ENCODE measurements around the gene AMPD2.

The AMPD2 gene

DNA sequence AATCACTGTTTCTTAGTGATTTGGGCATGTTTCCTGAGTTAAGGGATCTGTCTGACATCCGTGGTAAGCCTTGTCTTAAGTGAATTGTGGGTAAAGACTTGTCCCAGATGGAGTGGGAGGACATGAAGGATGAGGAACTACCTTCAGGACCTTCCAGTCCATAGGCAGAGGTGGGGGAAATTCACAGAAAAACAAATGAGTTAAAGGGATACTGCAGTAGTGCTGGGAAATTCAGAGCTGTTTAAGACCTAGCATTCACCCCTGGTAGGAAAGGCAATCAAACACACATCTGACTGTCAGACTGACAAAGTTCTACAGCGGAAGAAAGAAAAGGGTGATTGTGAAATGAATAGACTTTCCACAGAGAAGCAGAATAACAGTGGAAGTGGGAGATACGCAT is 3.2 kb upstream of the AMPD2 start:
- in situ Hi-C loops (cut with HindIII; ENCODE audit: low sequenced_read_pairs) = no loop called here

DNA sequence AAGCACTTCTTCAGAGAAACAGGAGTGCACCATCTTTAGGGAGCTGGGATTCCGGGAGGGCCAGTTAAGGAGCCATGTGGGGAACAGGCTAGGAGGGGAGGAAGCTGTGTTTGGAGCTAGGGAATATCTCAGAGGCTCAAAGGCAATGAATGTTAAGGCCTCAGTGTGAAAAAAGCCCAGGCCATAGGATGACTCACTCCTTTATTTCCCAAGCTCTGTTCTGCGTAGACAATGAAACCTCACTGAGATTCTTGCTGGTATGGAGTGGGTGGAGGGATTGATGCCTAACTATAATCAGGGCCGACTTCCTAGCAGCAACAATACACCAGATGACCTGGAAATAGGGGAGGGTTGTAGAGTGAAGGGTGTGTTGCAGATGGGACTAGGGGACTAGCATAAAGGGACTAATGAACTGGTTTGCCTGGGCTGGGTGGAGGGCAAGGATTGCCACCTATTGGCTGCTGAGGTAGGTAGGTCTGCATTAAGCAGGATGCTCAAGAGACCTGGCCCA is 2.3 kb upstream of the AMPD2 start:
- in situ Hi-C loops (cut with HindIII; ENCODE audit: low sequenced_read_pairs) = no loop called here

DNA sequence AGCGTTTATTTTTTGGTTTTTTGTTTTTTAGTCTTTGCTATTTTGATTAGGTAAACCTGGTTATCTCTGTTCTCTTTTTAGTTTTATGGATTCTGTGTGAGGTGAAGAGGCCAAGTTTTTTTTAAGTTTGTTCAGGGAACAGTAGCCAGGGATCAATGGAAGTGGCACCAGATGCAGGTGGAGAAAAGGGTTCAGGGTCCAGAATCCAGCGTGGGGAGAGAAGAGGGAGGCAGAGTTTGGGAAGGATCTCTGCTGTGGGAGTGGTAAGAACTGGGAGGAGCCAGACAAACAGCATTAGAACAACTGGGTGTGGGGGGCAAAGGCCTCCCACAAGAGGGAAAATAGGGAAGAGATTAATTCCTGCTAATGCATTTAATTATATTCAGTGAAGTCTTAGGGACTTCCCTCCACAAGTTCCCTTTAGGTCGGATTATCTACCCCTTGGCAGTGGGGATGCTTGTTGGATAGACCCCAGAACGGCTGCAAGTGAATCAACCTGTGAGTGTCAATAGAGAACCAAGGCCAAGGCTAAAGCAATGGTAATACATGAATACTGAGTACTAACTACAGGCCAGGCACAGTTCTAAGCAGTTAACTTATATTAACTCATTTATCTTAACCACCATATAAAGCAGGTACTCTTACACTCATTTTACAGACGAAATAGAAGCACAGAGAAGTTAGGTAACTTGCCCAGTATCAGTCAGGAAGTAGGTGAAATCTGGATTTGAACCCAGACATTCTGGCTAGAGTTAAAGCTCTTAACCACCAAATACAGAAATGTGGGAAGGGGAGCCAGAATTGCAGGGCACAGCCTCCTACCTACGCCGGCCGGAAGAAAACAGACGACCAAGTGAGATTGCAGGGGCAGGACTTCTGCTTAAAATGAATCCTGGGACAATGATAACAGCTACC is 719 bp upstream of the AMPD2 start:
- in situ Hi-C loops (cut with HindIII; ENCODE audit: low sequenced_read_pairs) = no loop called here

DNA sequence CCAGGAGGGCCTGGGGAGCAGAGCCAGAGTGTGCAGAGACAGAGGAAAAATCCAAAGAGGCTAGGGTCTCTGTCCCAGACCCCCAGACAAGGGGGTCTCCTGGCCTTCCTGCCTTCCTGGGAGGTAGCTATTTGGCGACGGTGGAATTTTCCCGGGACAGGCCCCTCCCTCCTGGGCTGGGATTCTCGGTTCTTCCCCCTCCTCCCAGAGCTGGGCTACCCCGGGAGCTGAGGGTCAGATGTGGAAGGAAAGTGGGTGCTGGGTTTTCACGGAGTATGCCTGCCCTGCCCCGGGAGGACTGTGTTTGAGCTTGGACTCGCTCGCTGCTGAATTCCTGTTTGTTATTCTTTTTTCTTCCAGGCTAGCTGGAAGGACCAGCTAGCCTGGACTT is 759 bp downstream of the AMPD2 start:
- in situ Hi-C loops (cut with HindIII; ENCODE audit: low sequenced_read_pairs) = no loop called here

DNA sequence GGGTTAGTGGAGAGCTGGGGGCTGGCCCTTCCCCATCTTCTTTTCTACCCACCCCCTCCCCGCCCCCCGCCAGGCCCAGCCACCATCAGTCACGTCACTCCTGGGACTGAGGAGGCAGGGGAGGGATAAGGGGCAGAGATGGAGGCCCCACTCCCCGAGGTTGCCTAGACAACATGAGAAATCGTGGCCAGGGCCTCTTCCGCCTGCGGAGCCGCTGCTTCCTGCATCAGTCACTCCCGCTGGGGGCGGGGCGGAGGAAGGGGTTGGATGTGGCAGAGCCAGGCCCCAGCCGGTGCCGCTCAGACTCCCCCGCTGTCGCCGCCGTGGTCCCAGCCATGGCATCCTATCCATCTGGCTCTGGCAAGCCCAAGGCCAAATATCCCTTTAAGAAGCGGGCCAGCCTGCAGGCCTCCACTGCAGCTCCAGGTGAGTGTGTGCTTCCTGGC is 1.2 kb downstream of the AMPD2 start:
- in situ Hi-C loops (cut with HindIII; ENCODE audit: low sequenced_read_pairs) = no loop called here

DNA sequence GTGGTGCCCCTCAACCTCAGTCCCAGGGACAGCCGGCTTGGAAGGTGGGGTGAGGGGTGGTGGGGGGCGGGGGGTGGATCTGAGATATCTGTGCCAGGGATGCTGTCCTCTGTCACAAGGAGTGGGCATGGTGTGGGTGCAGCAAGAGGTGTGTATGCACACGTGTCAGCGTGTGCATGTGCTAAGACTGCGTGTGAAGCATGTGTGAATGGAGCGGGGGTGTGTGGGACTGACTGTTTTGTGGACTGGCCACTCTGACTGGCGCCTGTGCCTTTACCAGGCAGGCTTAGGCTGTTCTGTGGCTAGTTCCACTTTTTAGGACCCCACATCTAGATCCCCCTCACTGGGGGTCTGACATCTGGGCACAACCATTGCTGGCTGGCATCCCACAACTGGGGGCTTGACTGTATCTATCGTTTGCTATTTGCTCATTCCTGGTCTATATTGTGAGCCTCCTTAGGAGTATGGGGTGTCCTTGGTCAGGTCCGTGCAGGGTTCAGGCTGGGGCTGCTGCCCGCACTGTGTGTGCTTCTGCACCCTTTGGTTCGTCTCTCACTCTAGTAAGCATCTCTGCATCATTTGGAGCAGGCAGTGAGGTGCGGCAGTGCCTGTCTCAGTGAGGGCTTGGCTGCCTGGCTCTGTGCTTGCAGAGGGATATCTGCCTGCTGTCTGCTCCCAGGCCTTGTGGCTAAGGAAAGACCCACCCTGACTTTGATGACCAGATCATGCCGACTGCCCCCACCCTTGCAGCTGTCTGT is 1.9 kb downstream of the AMPD2 start:
- in situ Hi-C loops (cut with HindIII; ENCODE audit: low sequenced_read_pairs) = no loop called here

DNA sequence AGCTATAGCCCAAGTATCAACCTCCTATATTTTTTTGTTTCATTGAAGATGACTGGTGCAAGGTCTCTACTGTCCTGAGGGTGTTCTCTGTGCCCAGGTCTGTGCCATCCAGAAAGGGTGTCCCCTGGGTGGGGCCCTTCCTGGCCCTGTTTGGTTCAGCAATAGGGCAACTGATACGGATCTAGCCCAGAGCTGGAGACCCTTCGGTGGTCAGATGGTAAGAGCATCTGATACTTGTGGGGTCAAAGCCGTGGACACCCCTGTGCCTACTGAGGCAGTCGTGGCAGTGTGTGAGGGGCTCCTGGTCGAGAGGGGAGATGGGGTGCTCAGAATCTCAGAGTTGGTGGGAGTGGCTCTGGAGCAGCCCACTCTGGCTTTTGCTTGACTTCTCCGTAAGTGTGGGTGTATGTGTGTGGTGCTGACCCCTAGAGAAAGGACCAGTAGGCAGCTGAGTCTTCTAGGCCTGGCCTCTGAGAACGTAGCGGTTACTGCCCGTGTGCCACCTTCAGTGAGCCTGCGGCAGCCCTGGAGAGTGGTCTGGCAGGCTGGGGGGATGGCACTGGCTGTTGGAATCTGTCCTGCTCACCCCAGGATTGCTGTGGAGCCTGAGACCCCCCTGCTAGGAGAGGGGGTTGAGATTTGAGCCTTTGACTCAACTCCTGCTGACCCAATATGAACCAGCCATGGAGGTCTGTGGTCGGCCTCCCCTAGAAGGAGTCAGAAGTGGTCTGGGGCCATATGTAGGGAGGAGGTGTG is 2.7 kb downstream of the AMPD2 start:
- in situ Hi-C loops (cut with HindIII; ENCODE audit: low sequenced_read_pairs) = no loop called here

DNA sequence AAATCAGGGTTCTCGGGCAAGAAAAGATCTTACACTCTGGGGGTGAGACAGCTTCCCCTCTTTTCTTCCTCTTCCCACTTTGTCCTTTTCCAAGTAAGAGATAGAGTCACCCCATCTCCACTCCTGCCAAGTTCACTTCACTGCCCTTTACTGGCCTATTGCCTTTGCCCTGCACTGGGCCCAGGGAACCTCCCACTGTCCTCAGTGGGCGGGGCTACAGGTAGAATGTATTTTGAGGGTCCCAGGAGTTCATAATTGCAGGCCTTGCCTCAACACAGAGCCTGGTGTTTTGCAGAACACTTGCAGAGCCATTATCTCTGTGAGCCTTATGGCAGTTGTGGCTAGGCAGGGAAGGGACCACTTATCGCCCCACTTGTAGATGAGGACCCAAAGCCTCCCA is 3.3 kb downstream of the AMPD2 start:
- in situ Hi-C loops (cut with HindIII; ENCODE audit: low sequenced_read_pairs) = no loop called here

DNA sequence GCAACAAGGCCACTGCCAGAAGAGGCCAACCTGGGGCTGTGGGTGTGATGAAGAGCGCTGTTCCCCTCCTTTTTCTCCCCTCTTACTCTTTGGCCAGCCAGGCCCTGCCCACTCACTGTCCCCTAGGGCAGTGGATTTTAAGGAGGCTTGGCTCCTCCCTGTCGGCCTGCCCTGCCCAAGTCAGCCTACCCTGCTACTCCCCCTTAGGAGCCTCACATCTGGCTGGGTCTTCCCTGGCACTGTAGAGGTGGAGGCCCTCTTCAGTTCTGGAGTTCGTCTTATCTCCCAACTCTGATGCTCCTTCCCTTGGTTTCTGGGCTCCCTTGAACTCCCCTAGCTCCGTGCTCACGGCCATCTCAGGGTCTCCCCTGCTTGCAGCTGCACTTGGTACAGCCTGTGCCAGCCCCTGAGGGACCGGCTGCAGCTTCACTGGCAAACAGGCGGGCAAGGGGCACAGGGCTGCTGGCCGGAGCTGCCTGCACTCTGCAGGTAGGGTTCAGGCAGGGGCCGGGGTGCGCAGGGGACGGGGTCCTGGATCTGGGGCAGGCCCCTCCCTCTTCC is 4.0 kb downstream of the AMPD2 start:
- in situ Hi-C loops (cut with HindIII; ENCODE audit: low sequenced_read_pairs) = no loop called here

DNA sequence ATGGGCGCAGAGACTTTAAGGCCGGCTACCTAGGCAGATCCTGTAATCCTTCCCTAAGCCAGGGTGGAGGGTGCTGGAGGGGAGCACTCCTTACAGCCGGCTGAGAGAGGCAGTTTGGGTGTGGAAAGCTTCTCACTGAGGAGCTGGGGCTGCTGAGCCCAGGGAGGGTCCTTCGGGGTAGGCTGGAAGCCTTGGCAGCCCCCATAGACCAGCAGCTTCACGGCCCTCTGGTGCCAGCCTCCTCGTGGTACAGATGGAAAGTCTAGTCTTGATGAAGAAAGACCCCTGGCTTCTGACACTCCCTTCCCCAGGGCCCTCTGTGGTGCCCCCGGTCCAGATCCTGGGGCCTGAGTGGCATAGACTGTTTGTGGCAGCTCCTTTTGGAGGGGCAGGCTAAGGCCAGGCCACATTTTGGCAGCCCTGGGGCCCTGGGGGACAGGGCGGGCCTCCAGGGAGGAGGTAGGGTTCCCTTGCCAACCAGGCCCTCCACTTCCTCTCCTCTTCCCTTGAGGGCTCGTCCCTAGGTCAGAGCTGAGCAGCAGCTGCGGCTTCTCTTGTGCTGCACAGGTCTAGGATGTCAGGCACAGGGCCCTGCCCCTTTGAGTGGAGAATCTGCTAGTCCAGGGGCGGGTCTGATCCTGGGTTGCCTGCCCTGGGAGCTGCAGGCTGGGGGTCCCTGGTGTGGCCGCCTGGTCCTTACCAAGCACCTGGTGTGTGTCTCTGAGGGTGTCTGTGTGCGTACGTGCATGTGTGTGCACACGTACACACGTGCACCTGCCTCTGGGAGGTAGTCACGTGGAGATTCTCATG is 4.8 kb downstream of the AMPD2 start:
- in situ Hi-C loops (cut with HindIII; ENCODE audit: low sequenced_read_pairs) = loop anchor here (25.0 kb wide), 1 partner anchor 138 kb away; the partner anchor contains the start of gene EPS8L3

DNA sequence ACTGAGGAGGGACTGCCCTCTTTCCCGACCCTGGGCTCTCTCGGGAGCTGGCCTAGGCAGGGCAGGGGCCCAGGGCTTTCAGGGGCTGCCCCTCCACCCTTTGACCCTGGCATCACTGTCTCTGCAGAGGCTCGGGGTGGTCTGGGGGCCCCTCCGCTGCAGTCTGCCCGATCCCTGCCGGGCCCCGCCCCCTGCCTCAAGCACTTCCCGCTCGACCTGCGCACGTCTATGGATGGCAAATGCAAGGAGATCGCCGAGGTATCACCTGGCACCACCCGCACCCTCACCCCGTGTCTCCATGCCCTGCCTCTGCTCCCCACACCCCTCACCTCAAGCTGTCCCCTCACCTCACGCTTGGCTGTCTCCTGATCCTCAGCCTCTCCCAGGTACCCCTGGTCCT is 5.5 kb downstream of the AMPD2 start:
- in situ Hi-C loops (cut with HindIII; ENCODE audit: low sequenced_read_pairs) = loop anchor here (25.0 kb wide), 1 partner anchor 137 kb away; the partner anchor contains the start of gene EPS8L3

DNA sequence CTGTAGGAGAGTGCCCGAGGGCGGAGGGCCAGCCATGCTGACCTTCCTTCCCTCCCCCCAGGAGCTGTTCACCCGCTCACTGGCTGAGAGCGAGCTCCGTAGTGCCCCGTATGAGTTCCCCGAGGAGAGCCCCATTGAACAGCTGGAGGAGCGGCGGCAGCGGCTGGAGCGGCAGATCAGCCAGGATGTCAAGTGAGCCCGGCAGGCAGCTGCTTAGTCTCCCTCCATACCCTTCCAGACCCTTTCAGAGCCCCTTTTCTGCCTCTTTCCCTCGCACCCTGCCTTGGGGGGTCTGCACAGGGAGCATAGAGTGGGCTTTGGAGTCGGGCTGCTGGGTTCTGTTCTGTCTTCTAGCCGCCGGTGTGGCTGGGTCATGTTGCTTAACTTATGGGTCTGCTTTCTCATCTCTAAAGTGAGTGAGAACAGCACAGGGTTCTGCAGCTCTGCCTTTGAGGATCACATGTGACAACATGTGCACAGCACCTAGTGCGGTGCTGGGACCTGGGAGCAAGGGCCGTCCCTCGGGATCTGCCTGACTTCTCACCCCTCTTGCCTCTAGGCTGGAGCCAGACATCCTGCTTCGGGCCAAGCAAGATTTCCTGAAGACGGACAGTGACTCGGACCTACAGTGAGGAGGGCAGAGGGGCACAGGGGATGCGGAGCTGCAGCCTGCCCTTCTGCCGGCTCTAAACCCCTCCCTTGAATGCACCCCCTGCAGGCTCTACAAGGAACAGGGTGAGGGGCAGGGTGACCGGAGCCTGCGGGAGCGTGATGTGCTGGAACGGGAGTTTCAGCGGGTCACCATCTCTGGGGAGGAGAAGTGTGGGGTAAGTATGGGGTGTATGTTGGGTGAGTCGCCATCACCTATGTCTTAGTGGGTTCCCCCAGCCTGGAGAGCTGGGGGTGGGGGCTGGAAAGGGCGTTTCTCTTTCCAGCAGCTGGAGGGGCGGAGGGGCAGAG is 6.2 kb downstream of the AMPD2 start:
- in situ Hi-C loops (cut with HindIII; ENCODE audit: low sequenced_read_pairs) = loop anchor here (25.0 kb wide), 1 partner anchor 136 kb away; the partner anchor contains the start of gene EPS8L3

DNA sequence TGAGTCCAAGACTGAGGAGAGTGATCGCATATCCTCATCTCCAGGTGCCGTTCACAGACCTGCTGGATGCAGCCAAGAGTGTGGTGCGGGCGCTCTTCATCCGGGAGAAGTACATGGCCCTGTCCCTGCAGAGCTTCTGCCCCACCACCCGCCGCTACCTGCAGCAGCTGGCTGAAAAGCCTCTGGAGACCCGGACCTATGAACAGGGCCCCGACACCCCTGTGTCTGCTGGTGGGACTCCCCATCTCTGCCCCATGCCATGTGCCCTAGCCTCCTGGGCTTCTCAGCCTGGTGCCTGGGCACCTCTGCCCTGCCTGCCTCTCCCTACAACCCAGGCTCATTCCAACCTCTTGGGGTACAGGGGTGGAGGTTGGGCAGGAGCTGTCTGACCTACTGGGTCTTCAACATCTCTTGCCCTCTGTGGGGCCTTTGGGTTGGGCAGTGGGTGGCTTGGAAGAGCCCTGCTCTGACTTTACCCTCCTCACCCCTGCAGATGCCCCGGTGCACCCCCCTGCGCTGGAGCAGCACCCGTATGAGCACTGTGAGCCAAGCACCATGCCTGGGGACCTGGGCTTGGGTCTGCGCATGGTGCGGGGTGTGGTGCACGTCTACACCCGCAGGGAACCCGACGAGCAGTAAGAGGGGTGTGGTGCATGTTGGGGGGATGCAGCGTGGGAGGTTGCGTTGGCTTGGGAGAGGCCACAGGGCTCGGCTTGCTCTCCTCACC is 7.2 kb downstream of the AMPD2 start:
- in situ Hi-C loops (cut with HindIII; ENCODE audit: low sequenced_read_pairs) = loop anchor here (25.0 kb wide), 1 partner anchor 135 kb away; the partner anchor contains the start of gene EPS8L3

DNA sequence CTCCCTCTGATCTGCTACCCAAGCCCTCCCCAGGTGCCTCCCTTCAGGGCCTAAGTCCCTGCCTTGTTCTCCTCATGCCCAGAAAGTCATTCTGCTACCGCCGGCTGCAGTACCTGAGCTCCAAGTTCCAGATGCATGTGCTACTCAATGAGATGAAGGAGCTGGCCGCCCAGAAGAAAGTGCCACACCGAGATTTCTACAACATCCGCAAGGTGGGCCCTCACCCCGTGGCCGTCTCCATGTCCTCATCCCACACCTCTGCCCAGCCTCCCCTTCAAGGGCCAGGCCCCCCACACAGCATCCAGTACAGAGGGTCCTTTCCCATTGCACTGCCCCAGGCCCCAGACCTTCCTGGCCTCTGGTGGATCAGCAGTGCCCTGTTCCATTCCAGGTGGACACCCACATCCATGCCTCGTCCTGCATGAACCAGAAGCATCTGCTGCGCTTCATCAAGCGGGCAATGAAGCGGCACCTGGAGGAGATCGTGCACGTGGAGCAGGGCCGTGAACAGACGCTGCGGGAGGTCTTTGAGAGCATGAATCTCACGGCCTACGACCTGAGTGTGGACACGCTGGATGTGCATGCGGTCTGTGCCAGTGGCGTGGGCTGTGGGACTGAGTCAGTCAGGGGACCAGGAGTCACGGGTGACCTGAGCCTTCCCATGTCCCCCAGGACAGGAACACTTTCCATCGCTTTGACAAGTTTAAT is 8.2 kb downstream of the AMPD2 start:
- in situ Hi-C loops (cut with HindIII; ENCODE audit: low sequenced_read_pairs) = loop anchor here (25.0 kb wide), 1 partner anchor 134 kb away; the partner anchor contains the start of gene EPS8L3

DNA sequence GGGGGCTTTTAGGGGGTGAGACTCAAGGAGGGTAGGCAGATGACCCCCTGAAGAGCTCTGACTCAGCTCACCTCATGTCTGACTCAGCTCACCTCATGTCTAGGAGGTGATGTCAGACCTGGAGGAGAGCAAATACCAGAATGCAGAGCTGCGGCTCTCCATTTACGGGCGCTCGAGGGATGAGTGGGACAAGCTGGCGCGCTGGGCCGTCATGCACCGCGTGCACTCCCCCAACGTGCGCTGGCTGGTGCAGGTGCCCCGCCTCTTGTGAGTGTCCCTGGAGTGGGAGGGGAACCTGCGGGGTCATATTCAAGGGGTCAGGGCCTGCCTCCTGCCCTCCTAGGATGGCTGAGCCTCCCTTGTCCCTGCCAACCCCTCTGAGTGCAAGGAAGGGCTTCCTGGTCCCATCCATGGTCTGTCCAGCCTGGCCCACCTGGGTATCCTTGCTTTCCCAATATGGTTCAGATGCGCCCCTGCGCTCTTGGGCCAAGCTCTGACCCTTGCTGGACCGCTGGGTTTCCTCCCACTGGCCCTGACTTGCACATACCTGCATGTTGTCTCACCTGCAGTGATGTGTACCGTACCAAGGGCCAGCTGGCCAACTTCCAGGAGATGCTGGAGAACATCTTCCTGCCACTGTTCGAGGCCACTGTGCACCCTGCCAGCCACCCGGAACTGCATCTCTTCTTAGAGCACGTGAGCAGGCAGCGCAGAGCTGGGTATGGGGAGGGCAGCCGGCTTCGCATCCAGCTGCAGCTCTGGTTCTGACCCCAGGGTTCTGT is 9.1 kb downstream of the AMPD2 start:
- in situ Hi-C loops (cut with HindIII; ENCODE audit: low sequenced_read_pairs) = loop anchor here (25.0 kb wide), 1 partner anchor 134 kb away; the partner anchor contains the start of gene EPS8L3

DNA sequence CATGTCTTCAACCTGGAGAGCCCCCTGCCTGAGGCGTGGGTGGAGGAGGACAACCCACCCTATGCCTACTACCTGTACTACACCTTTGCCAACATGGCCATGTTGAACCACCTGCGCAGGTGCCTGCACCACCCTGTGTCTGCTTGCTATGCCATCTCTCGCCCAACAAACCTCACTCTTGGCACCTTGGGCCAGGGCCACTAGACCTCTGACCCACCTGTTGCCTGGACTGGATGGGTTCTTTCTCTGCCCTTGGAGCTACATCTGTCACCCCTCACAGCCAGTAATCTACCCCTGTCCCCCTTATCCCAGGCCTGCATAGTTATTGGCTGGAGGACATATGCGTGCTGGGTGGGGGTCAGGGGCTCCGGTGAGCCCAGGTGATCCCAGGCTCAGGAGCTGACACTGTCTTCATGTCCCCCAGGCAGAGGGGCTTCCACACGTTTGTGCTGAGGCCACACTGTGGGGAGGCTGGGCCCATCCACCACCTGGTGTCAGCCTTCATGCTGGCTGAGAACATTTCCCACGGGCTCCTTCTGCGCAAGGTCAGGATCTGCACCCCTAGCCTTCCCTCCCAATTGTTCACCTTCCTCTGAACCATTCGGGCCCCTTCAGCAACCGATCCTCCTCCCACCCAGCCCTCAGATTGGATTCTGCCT is 9.9 kb downstream of the AMPD2 start:
- in situ Hi-C loops (cut with HindIII; ENCODE audit: low sequenced_read_pairs) = loop anchor here (25.0 kb wide), 1 partner anchor 133 kb away; the partner anchor contains the start of gene EPS8L3

Data from DLD1 (cell line).